Breast epithelium (tissue), 4 donors: ENCODE measurements around the gene TRIM54. TPM values are rescaled to one million over a fixed set of nuclear protein-coding genes. Genes with fewer than 3 reads are reported as not detected.
A peak's percentile ranks its signal among the peaks of the same experiment; 100 is the strongest.

Experiments used
- DNase-seq, 2 donors: peaks; one replicate each; pipeline ENCODE4 v3.0.0-alpha.2; 2019; ENCODE audit warnings: low spot score in 2 of 2
- H3K27ac ChIP-seq, 2 donors: fragments of 200-600 bp; sonication (generic) in 1 of 2; one replicate each; pipeline ENCODE4 v1.5.1; 2016 to 2019; ENCODE audit warnings: mild to moderate bottlenecking in 1 of 2
- H3K27me3 ChIP-seq, 2 donors: fragments of 200-600 bp; sonication (generic) in 1 of 2; one replicate each; pipeline versions ENCODE4 v1.5.1 to v1.6.0; 2017 to 2019; ENCODE audit warnings: control low read depth in 1 of 2, mild to moderate bottlenecking in 1 of 2
- H3K36me3 ChIP-seq: fragments of 200-600 bp; one replicate; pipeline ENCODE4 v1.5.1; 2019
- H3K4me1 ChIP-seq, 2 donors: fragments of 200-600 bp; sonication (generic); one replicate each; pipeline ENCODE4 v1.5.1; 2016 to 2019; ENCODE audit warnings: control low read depth in 1 of 2
- H3K4me3 ChIP-seq, 3 donors: fragments of 200-600 bp; sonication (generic); 1 replicate in 2 of 3; 2 replicates in 1 of 3; pipeline ENCODE4 v1.5.1; 2016 to 2019; ENCODE audit warnings: mild to moderate bottlenecking in 3 of 3, moderate library complexity in 2 of 3
- H3K9me3 ChIP-seq, 2 donors: fragments of 200-600 bp; sonication (generic) in 1 of 2; one replicate each; pipeline ENCODE4 v1.5.1; 2016 to 2019; ENCODE audit warnings: control low read depth in 1 of 2
- POLR2A ChIP-seq: fragments of 450-650 bp; IDR thresholded peaks from one replicate; pipeline ENCODE4 v1.6.1; 2016; ENCODE audit warnings: antibody characterized with exemption, mild to moderate bottlenecking, moderate library complexity
- POLR2AphosphoS5 ChIP-seq, 3 donors: sonication (generic); formaldehyde crosslinking; IDR thresholded peaks; one replicate each; pipeline ENCODE4 v1.6.1; 2017; ENCODE audit warnings: antibody characterized with exemption in 3 of 3
- intact Hi-C: fragments of 100-400 bp; cut with DNase I; formaldehyde crosslinking; loops from one replicate; pipeline ENCODE4 v1.15.1; 2023; ENCODE audit warnings: low total_unique reads
- total RNA-seq, 3 donors: library from RNA; depleted of rRNA; stranded (reverse); fragments of >200 nt; gene quantifications; one replicate each; pipeline ENCODE4 v1.1.0, GENCODE V29; 2016
- TF ChIP-seq, protein P1 (sequence below), 3 donors: fragments of 450-650 bp; IDR thresholded peaks; one replicate each; pipeline ENCODE4 v1.5.1; 2016 to 2017; ENCODE audit warnings: antibody characterized with exemption in 3 of 3, mild to moderate bottlenecking in 3 of 3, moderate library complexity in 3 of 3

Gene TRIM54
- total RNA-seq, 3 donors from 2014 or later, result 0.15 to 0.66 TPM; not detected in 1

GRCh38 chr2:27258051-27258450, 24.2 kb upstream of the TRIM54 start:
- Histone ChIP-seq H3K36me3 (no peaks in the 10 kb centered on the region), H3K27me3 (peaks cover 11 to 74% of the 10 kb centered on the region in 2 donors), H3K27ac (no peak overlapping the region), H3K9me3 (no peaks in the 10 kb centered on the region), H3K4me1 (peaks cover 1 to 13% of the 10 kb centered on the region in 2 donors), H3K4me3 (no peak overlapping the region)
- TF ChIP-seq, protein P1, sequence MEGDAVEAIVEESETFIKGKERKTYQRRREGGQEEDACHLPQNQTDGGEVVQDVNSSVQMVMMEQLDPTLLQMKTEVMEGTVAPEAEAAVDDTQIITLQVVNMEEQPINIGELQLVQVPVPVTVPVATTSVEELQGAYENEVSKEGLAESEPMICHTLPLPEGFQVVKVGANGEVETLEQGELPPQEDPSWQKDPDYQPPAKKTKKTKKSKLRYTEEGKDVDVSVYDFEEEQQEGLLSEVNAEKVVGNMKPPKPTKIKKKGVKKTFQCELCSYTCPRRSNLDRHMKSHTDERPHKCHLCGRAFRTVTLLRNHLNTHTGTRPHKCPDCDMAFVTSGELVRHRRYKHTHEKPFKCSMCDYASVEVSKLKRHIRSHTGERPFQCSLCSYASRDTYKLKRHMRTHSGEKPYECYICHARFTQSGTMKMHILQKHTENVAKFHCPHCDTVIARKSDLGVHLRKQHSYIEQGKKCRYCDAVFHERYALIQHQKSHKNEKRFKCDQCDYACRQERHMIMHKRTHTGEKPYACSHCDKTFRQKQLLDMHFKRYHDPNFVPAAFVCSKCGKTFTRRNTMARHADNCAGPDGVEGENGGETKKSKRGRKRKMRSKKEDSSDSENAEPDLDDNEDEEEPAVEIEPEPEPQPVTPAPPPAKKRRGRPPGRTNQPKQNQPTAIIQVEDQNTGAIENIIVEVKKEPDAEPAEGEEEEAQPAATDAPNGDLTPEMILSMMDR (IDR thresholded peaks at IDR 0.05), result no peak
- TF ChIP-seq POLR2AphosphoS5 (IDR thresholded peaks at IDR 0.05), result no peak
- TF ChIP-seq POLR2A, result no peak
- DNase-seq, result no peak
- intact Hi-C loops, result no loop called here

GRCh38 chr2:27261241-27261925, 20.8 kb upstream of the TRIM54 start:
- no peaks in the 10 kb centered on the region for H3K36me3 ChIP-seq
- no peak for DNase-seq
- H3K4me1 ChIP-seq, result peaks cover 16 to 23% of the 10 kb centered on the region in 2 donors
- peak overlapping the region in 2 of 3 donors; percentile 37 to 59 for H3K4me3 ChIP-seq
- H3K27ac ChIP-seq, result no peak overlapping the region
- intact Hi-C loops, result no loop called here
- H3K27me3 ChIP-seq, result peaks cover 11 to 84% of the 10 kb centered on the region in 2 donors
- TF ChIP-seq, protein P1 (IDR thresholded peaks at IDR 0.05), result no peak
- TF ChIP-seq POLR2A, result no peak
- TF ChIP-seq POLR2AphosphoS5 (IDR thresholded peaks at IDR 0.05), result no peak
- no peaks in the 10 kb centered on the region for H3K9me3 ChIP-seq

DNA sequence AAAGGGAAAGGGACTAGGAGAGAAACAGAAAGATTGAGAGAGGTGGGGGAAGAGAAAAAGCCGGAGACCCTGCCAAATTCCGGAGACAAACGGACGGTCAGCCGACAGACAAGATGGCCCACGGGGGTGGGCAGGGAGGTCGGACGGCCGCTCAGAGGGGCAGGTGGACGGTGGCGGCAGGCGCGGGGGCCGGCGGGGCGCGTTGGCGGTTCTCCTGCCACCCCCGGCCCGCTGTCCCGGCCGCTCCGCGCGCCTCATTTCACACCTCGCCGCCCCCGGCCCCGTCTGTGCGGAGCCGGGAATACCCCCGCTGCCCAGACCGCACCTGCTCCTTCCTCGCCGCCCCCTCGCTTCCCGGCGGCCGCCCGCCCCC, 20.3 kb upstream of the TRIM54 start:
- Histone ChIP-seq H3K9me3 (no peaks in the 10 kb centered on the region), H3K27me3 (peaks cover 11 to 79% of the 10 kb centered on the region in 2 donors), H3K4me1 (peaks cover 16 to 23% of the 10 kb centered on the region in 2 donors), H3K27ac (no peak overlapping the region), H3K4me3 (peak overlapping the region; percentile 37 to 79 (median 59)), H3K36me3 (no peaks in the 10 kb centered on the region)
- intact Hi-C loops, result no loop called here
- DNase-seq, result no peak
- TF ChIP-seq POLR2A, result no peak

DNA sequence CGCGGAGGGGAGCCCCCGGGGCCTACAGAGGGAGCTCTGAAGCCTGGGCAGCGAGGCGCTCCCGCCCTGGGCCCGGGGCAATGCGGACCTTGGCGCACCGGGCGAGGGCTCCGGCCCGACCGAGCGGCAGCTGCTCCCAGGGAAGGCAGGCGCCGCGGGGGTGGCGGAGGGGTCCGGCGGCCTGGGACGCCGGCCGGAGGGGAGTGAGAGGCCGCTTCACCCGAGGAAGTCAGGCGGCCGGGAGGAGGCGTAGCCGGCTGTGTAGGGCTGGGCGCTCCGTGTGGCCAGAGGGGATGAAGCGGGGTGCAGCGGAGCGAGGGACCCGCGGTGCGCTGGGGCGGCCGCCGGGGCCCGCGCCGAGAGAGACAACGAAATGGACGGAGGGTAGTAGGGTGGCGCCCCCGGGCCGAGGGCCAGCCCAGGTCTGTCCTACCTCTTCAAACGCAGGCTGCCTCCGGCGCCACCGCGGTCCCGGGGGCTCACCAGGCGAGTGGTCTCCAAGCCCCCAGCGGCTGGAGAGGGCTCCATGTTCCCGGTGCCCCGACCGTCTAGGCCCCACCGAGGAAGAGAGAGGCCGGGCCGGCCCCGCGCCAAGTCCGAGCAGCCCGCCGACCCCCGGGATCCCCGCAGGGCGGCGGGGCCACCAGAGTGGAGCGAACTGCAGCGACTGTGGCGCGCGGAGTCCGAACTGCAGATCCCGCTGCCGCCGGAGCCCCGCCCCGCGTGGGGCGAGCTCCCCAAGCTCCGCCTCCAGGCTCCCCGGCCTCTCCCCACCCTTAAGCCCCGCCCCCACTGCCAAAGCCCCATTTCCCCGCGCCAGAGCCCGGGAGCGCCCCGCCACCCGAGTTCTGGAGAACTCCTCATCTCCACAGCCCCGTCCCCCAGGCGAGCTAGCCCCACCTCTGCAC, 19.6 kb upstream of the TRIM54 start, which contains the start of gene SLC30A3:
Gene SLC30A3, minus strand, starts transcription at position 669 of the 908 bp plus-strand sequence. Its CDS starts 141 bp downstream, at position 528.
- H3K9me3 ChIP-seq, result no peaks in the 10 kb centered on the region
- intact Hi-C loops, result no loop called here
- DNase-seq, result peak in 1 of 2 donors; percentile 21
- peaks cover 11 to 73% of the 10 kb centered on the region in 2 donors for H3K27me3 ChIP-seq
- H3K27ac ChIP-seq, result no peak within 1 kb of the TSS
- H3K36me3 ChIP-seq, result no peaks in the 10 kb centered on the region
- TF ChIP-seq, protein P1 (IDR thresholded peaks at IDR 0.05), result no peak
- TF ChIP-seq POLR2AphosphoS5 (IDR thresholded peaks at IDR 0.05) (no peak), POLR2A (no peak)
- peaks cover 16 to 23% of the 10 kb centered on the region in 2 donors for H3K4me1 ChIP-seq
- H3K4me3 ChIP-seq, result peak within 1 kb of the TSS; percentile 37 to 79 (median 59)

- Histone ChIP-seq H3K4me1 (peaks cover 16 to 23% of the 10 kb centered on the region in 2 donors), H3K9me3 (no peaks in the 10 kb centered on the region), H3K27ac (no peak overlapping the region), H3K36me3 (no peaks in the 10 kb centered on the region), H3K4me3 (peak overlapping the region; percentile 37 to 79 (median 59)), H3K27me3 (peaks cover 11 to 65% of the 10 kb centered on the region in 2 donors)
- no peak for TF ChIP-seq POLR2AphosphoS5 (IDR thresholded peaks at IDR 0.05)
- TF ChIP-seq, protein P1 (IDR thresholded peaks at IDR 0.05), result no peak
- intact Hi-C loops, result no loop called here
- no peak for DNase-seq
Measured at GRCh38 chr2:27263287-27264252, 18.7 kb upstream of the TRIM54 start.
